GM06990 (cell line): Measurements from ENCODE around the gene EPX.

Experiments
- DNase-seq: peaks from one replicate; pipeline ENCODE4 v3.0.0-alpha.2; 2011; ENCODE audit not compliant: insufficient read length; ENCODE audit errors: extremely low read depth
- H3K27me3 ChIP-seq: replicated peaks from 2 replicates; pipeline ENCODE4 v1.6.0; 2011; ENCODE audit warnings: low read length; ENCODE audit not compliant: control insufficient read depth, insufficient read depth
- H3K36me3 ChIP-seq: 2 replicates; pipeline ENCODE4 v1.5.1; 2011; ENCODE audit warnings: low read length; ENCODE audit not compliant: control insufficient read depth, insufficient read depth
- H3K4me3 ChIP-seq: replicated peaks from 2 replicates; pipeline ENCODE4 v1.5.1; 2011; ENCODE audit warnings: low read depth, mild to moderate bottlenecking, control low read depth, low read length
- TF ChIP-seq, protein P1 (sequence below): IDR thresholded peaks from 2 replicates; pipeline ENCODE4 v1.5.1; 2011; ENCODE audit warnings: low read length, control low read depth, mild to moderate bottlenecking, inconsistent platforms; ENCODE audit not compliant: insufficient read depth, poor library complexity, severe bottlenecking

Gene EPX

DNA sequence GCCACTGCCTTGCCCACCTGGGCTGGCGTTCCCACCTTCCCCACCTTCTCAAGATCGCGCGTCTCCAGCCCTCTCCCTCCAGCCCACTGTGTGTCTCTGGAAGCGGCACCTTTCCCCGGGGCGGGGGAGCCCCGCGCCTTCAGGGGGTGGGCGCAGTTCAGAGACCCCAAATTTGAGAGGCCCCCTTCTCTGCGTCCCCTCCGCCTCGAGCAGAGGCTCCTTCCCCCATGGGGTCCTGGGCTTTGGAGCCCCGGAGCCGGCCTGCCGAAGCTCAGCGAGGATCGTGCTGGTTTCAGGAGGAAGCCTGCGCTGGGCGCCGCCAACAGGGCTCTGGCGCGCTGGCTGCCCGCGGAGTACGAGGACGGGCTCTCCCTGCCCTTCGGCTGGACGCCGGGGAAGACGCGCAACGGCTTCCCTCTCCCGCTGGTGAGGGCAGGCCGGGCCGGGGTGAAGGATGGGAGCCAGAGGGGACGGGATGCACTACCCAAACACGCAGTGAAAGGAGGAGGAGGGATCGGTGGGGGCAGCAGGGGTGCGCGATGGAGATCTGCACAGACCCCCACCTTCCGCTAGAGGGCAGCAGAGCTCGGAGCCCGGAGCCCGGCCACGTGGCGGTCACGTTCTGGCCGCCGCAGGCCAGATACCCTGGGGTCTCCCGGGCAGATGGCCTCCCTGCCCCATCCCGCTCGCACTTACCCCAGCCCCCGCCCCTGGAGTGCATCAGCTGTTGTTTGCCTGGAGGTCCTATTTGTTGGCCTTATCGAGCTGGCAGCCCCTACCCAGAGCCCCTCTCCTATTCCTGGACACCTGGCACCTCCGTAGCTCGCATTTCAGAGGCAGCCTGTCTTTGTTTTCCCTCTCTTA is 57.0 kb downstream of the EPX start:
- TF ChIP-seq, protein P1, sequence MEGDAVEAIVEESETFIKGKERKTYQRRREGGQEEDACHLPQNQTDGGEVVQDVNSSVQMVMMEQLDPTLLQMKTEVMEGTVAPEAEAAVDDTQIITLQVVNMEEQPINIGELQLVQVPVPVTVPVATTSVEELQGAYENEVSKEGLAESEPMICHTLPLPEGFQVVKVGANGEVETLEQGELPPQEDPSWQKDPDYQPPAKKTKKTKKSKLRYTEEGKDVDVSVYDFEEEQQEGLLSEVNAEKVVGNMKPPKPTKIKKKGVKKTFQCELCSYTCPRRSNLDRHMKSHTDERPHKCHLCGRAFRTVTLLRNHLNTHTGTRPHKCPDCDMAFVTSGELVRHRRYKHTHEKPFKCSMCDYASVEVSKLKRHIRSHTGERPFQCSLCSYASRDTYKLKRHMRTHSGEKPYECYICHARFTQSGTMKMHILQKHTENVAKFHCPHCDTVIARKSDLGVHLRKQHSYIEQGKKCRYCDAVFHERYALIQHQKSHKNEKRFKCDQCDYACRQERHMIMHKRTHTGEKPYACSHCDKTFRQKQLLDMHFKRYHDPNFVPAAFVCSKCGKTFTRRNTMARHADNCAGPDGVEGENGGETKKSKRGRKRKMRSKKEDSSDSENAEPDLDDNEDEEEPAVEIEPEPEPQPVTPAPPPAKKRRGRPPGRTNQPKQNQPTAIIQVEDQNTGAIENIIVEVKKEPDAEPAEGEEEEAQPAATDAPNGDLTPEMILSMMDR, result peak; percentile 96
- Histone ChIP-seq H3K27me3 (no peaks in the 10 kb centered on the region), H3K36me3 (no peaks in the 10 kb centered on the region), H3K4me3 (peak overlapping the region; percentile 48)
- DNase-seq, result peak; percentile 69

DNA sequence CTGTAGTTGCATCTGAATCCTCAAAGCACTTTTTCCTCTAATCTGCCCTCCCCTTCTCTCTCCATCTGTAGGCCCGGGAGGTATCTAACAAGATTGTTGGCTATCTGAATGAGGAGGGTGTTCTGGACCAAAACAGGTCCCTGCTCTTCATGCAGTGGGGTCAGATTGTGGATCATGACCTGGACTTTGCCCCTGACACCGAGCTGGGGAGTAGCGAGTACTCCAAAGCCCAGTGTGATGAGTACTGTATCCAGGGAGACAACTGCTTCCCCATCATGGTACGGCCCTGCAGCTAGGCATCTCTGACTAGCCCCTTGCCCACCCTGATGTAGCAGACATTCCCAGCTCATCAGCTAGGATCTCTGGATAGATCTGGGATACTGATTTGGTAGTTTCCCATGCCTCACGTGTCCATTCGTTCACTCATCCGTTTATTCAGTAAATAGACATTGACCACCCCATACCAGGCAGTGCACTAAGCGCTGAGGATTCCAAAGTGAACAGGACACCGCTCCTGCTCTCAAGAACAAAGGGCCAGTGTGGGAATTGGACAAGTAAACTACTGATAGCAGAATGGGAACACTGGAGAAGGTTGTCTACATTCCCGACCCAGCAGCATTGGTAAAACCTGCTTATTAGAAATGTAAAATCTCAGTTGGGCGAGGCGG is 58.0 kb downstream of the EPX start:
- Histone ChIP-seq H3K27me3 (no peaks in the 10 kb centered on the region; the same call in 1 of the 2 replicates), H3K36me3 (no peaks in the 10 kb centered on the region), H3K4me3 (no peak overlapping the region)
- no peak for DNase-seq
- TF ChIP-seq, protein P1, result no peak

GRCh38 chr17:58252141-58252540 is 59.6 kb downstream of the EPX start:
- H3K27me3 ChIP-seq, result no peaks in the 10 kb centered on the region; the same call in 1 of the 2 replicates
- no peaks in the 10 kb centered on the region for H3K36me3 ChIP-seq
- H3K4me3 ChIP-seq, result no peak overlapping the region
- DNase-seq, result no peak
- TF ChIP-seq, protein P1, result no peak

- H3K4me3 ChIP-seq, result no peak overlapping the region
- TF ChIP-seq, protein P1, result no peak
- DNase-seq, result no peak
- no peaks in the 10 kb centered on the region; the same call in 1 of the 2 replicates for H3K27me3 ChIP-seq
- no peaks in the 10 kb centered on the region for H3K36me3 ChIP-seq
Measured at GRCh38 chr17:58253082-58253481, 60.6 kb downstream of the EPX start.
